Liver (tissue), 9 donors: ENCODE measurements around the gene ARHGAP8. TPM values are rescaled to one million over a fixed set of nuclear protein-coding genes. Genes with fewer than 3 reads are reported as not detected.

Experiments
- DNase-seq: peaks from one replicate; pipeline ENCODE4 v3.0.0-alpha.2; 2017; ENCODE audit warnings: low spot score
- H3K27ac ChIP-seq, 2 donors: one replicate each; pipeline ENCODE4 v1.7.0; 2013; ENCODE audit warnings: inconsistent platforms in 2 of 2, low read length in 2 of 2, control low read depth in 1 of 2, low read depth in 1 of 2, mild to moderate bottlenecking in 1 of 2
- H3K27me3 ChIP-seq, 4 donors: one replicate each; pipeline versions ENCODE4 v1.6.1 to v1.7.0; 2013; ENCODE audit warnings: low read length in 3 of 4, inconsistent platforms in 1 of 4, mild to moderate bottlenecking in 1 of 4, moderate library complexity in 1 of 4; ENCODE audit not compliant: control insufficient read depth in 4 of 4, insufficient read depth in 4 of 4
- H3K36me3 ChIP-seq, 4 donors: one replicate each; pipeline versions ENCODE4 v1.6.1 to v1.7.0; 2013; ENCODE audit warnings: low read length in 3 of 4, mild to moderate bottlenecking in 3 of 4, low read depth in 1 of 4, moderate library complexity in 1 of 4; ENCODE audit not compliant: control insufficient read depth in 4 of 4, insufficient read depth in 3 of 4
- H3K4me1 ChIP-seq, 4 donors: one replicate each; pipeline versions ENCODE4 v1.6.1 to v1.7.0; 2013; ENCODE audit warnings: low read length in 3 of 4, mild to moderate bottlenecking in 3 of 4, moderate library complexity in 1 of 4; ENCODE audit not compliant: control insufficient read depth in 4 of 4, insufficient read depth in 4 of 4
- H3K4me3 ChIP-seq, 3 donors: one replicate each; pipeline versions ENCODE4 v1.6.1 to v1.7.0; 2013; ENCODE audit warnings: low read length in 3 of 3, control low read depth in 1 of 3, low read depth in 1 of 3, mild to moderate bottlenecking in 1 of 3
- H3K9ac ChIP-seq, 2 donors: one replicate each; pipeline ENCODE4 v1.7.0; 2013; ENCODE audit warnings: low read length in 2 of 2, mild to moderate bottlenecking in 2 of 2, moderate library complexity in 2 of 2, control low read depth in 1 of 2, low read depth in 1 of 2
- H3K9me3 ChIP-seq, 4 donors: one replicate each; pipeline versions ENCODE4 v1.6.1 to v1.7.0; 2013; ENCODE audit warnings: low read length in 3 of 4; ENCODE audit not compliant: control insufficient read depth in 4 of 4
- EGR1 ChIP-seq, 2 donors: IDR thresholded peaks; 2 replicates each; pipeline ENCODE4 v1.6.1; 2016 to 2018; ENCODE audit warnings: antibody characterized with exemption in 2 of 2, low read depth in 2 of 2
- FOXA1 ChIP-seq: IDR thresholded peaks from 2 replicates; pipeline ENCODE4 v1.6.1; 2016; ENCODE audit warnings: antibody characterized with exemption
- FOXA2 ChIP-seq: IDR thresholded peaks from 2 replicates; pipeline ENCODE4 v1.6.1; 2016; ENCODE audit warnings: antibody characterized with exemption
- GABPA ChIP-seq, 2 donors: IDR thresholded peaks in 1 of 2; conservative IDR thresholded peaks in 1 of 2; 2 replicates each; pipeline ENCODE4 v1.6.1; 2016; ENCODE audit warnings: antibody characterized with exemption in 2 of 2, mild to moderate bottlenecking in 1 of 2, moderate library complexity in 1 of 2
- HNF4A ChIP-seq, 2 donors: conservative IDR thresholded peaks; 2 replicates each; pipeline ENCODE4 v1.6.1; 2016; ENCODE audit warnings: antibody characterized with exemption in 2 of 2, mild to moderate bottlenecking in 2 of 2
- HNF4G ChIP-seq: IDR thresholded peaks from 2 replicates; pipeline ENCODE4 v1.6.1; 2016; ENCODE audit warnings: antibody characterized with exemption
- JUND ChIP-seq, 2 donors: IDR thresholded peaks; 2 replicates each; pipeline ENCODE4 v1.6.1; 2016; ENCODE audit warnings: antibody characterized with exemption in 2 of 2
- MAX ChIP-seq: IDR thresholded peaks from 2 replicates; pipeline ENCODE4 v1.6.1; 2016; ENCODE audit warnings: antibody characterized with exemption
- NR2F2 ChIP-seq: IDR thresholded peaks from 2 replicates; pipeline ENCODE4 v1.6.1; 2016; ENCODE audit warnings: antibody characterized with exemption
- RAD21 ChIP-seq, 2 donors: IDR thresholded peaks; 2 replicates each; pipeline ENCODE4 v1.6.1; 2016; ENCODE audit warnings: antibody characterized with exemption in 2 of 2, mild to moderate bottlenecking in 2 of 2
- SP1 ChIP-seq: IDR thresholded peaks from 2 replicates; pipeline ENCODE4 v1.6.1; 2018; ENCODE audit warnings: antibody characterized with exemption, mild to moderate bottlenecking
- TAF1 ChIP-seq: conservative IDR thresholded peaks from 2 replicates; pipeline ENCODE4 v1.6.1; 2016; ENCODE audit warnings: antibody characterized with exemption, mild to moderate bottlenecking
- YY1 ChIP-seq: IDR thresholded peaks from 2 replicates; pipeline ENCODE4 v1.6.1; 2016; ENCODE audit warnings: antibody characterized with exemption, mild to moderate bottlenecking
- WGBS: extraction: QIAGEN DNeasy Blood & Tissue Kit; methylation state at CpG from one replicate; pipeline ENCODE4 v1.1.7; 2013; 5-methylcytosine and 5-hydroxymethylcytosine counted together
- polyA plus RNA-seq, 2 donors: library from polyadenylated mRNA; stranded (reverse) in 1 of 2; unstranded in 1 of 2; fragments of 200-250 nt in 1 of 2; fragments of >200 nt in 1 of 2; fragmentation: Nextera tagmentation in 1 of 2; extraction: Ambion mirVana in 1 of 2; gene quantifications; one replicate each; pipeline versions ENCODE4 v1.2.1 to v1.2.3, GENCODE V29; 2013 to 2015
- total RNA-seq, 2 donors: library from RNA; depleted of rRNA; stranded (reverse); fragments of >200 nt; gene quantifications; one replicate each; pipeline ENCODE4 v1.2.3, GENCODE V29; 2014
- TF ChIP-seq, protein P1 (sequence below): fragments of 150-350 bp; IDR thresholded peaks from 2 replicates; pipeline ENCODE4 v1.5.1; 2017; ENCODE audit warnings: improper control_type of control experiment, low read depth, low read length; ENCODE audit not compliant: missing input control
- TF ChIP-seq, protein P2 (sequence below): IDR thresholded peaks from 2 replicates; pipeline ENCODE4 v1.6.1; 2016; ENCODE audit warnings: antibody characterized with exemption
- donor health status: healthy.
- donor health status: healthy.
- donor health status: healthy.
- donor health status: healthy.
- donor health status: healthy.

ARHGAP8 gene
- total and polyA plus RNA-seq, 4 donors: 0.58 to 1.8 (median 1.1) TPM

DNA sequence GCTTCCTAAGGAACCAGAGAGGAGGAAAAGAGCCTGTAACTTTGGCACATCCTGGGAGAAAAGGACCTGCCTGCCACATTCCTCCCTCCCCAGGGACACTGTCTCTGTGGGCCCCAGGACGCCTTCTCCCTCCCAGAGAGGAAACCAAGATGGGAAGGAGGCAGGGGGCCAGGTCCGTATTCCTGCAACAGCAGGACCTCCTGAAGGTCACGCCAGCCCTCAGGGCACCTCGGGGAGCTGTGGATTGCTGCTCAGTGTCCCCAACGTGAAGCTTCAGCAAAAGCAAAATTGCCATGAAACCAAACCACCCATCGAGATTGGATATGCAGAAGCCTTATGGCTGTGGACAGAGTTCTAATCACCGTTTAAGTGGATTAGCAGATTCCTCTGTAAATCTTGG lies 86.7 kb downstream of the ARHGAP8 start:
- Histone ChIP-seq H3K9ac (no peak overlapping the region), H3K4me3 (no peak overlapping the region), H3K4me1 (no peaks in the 10 kb centered on the region), H3K9me3 (peaks cover 0 to 6% (median 0%) of the 10 kb centered on the region in 4 donors), H3K27me3 (no peaks in the 10 kb centered on the region), H3K36me3 (no peaks in the 10 kb centered on the region), H3K27ac (no peak overlapping the region)
- 86% methylated on average over 7 of the region's 7 CpGs for WGBS
- DNase-seq: no peak
- TF ChIP-seq HNF4A (conservative IDR thresholded peaks at IDR 0.05): no peak
- TF ChIP-seq, protein P1, sequence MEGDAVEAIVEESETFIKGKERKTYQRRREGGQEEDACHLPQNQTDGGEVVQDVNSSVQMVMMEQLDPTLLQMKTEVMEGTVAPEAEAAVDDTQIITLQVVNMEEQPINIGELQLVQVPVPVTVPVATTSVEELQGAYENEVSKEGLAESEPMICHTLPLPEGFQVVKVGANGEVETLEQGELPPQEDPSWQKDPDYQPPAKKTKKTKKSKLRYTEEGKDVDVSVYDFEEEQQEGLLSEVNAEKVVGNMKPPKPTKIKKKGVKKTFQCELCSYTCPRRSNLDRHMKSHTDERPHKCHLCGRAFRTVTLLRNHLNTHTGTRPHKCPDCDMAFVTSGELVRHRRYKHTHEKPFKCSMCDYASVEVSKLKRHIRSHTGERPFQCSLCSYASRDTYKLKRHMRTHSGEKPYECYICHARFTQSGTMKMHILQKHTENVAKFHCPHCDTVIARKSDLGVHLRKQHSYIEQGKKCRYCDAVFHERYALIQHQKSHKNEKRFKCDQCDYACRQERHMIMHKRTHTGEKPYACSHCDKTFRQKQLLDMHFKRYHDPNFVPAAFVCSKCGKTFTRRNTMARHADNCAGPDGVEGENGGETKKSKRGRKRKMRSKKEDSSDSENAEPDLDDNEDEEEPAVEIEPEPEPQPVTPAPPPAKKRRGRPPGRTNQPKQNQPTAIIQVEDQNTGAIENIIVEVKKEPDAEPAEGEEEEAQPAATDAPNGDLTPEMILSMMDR: no peak
- no peak for TF ChIP-seq JUND (IDR thresholded peaks at IDR 0.05)
- no peak for TF ChIP-seq TAF1
- no peak for TF ChIP-seq HNF4G
- no peak for TF ChIP-seq EGR1 (IDR thresholded peaks at IDR 0.05; ENCODE audit: low read depth in 2 of 2)
- TF ChIP-seq, protein P2, sequence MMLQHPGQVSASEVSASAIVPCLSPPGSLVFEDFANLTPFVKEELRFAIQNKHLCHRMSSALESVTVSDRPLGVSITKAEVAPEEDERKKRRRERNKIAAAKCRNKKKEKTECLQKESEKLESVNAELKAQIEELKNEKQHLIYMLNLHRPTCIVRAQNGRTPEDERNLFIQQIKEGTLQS: no peak
- no peak for TF ChIP-seq YY1
- no peak for TF ChIP-seq RAD21 (IDR thresholded peaks at IDR 0.05)
- TF ChIP-seq FOXA2: no peak
- no peak for TF ChIP-seq NR2F2
- no peak for TF ChIP-seq MAX

DNA sequence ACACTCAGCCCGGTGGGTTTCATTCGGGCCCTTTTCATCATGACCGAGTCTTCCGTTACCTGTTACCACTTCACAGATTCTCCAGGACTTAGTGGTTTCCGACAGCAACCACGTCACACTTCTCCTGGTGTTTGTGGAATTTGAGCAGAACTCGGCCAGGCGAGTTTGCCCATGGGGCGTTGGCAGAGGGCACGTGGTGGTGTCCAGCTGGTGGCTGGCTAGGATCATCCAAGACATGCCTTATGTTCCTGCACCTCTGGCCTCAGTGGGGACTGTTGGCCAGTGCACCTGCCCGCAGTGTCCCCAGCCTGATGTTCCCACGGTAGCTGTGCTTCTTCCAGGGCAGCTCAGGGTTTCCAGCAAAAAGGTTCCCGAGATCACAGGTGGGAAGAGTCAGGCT lies 87.3 kb downstream of the ARHGAP8 start:
- Histone ChIP-seq H3K4me1 (no peaks in the 10 kb centered on the region), H3K27ac (no peak overlapping the region), H3K4me3 (no peak overlapping the region), H3K9ac (no peak overlapping the region), H3K9me3 (peaks cover 0 to 6% (median 0%) of the 10 kb centered on the region in 4 donors), H3K36me3 (no peaks in the 10 kb centered on the region), H3K27me3 (no peaks in the 10 kb centered on the region)
- 90% methylated on average over 13 of the region's 13 CpGs for WGBS
- no peak for DNase-seq
- TF ChIP-seq, protein P1: no peak
- no peak for TF ChIP-seq SP1
- TF ChIP-seq, protein P2: no peak
- TF ChIP-seq GABPA (IDR thresholded peaks at IDR 0.05 in 1 of 2, conservative IDR thresholded peaks at IDR 0.05 in 1 of 2): no peak
- no peak for TF ChIP-seq FOXA1
- TF ChIP-seq YY1: no peak
- TF ChIP-seq FOXA2: no peak
- TF ChIP-seq HNF4G: no peak
- no peak for TF ChIP-seq NR2F2
- TF ChIP-seq RAD21 (IDR thresholded peaks at IDR 0.05): no peak
